Chondrocyte (in vitro differentiated cells): ENCODE measurements around the gene ITIH3. TPM values are rescaled to one million over a fixed set of nuclear protein-coding genes. Genes with fewer than 3 reads are reported as not detected.

Experiments used
- DNase-seq: peaks from one replicate; pipeline ENCODE4 v3.0.0; 2021; ENCODE audit warnings: mixed read lengths, low spot score
- H3K27ac Mint-ChIP-seq: one replicate; pipeline ENCODE4 v1.8.0; 2021; ENCODE audit warnings: mild to moderate bottlenecking, moderate library complexity, mixed read lengths; ENCODE audit not compliant: unreplicated experiment
- H3K27me3 Mint-ChIP-seq: 2 replicates; pipeline ENCODE4 v1.8.0; 2021; ENCODE audit warnings: low read depth, mixed read lengths
- H3K36me3 Mint-ChIP-seq: 2 replicates; pipeline ENCODE4 v1.8.0; 2021; ENCODE audit warnings: low read depth, mixed read lengths
- H3K4me1 Mint-ChIP-seq: 2 replicates; pipeline ENCODE4 v1.8.0; 2021; ENCODE audit warnings: low read depth, mild to moderate bottlenecking, mixed read lengths
- H3K4me3 Mint-ChIP-seq: one replicate; pipeline ENCODE4 v1.8.0; 2021; ENCODE audit warnings: mild to moderate bottlenecking, moderate library complexity, mixed read lengths; ENCODE audit not compliant: unreplicated experiment
- H3K9me3 Mint-ChIP-seq: 2 replicates; pipeline ENCODE4 v1.8.0; 2021; ENCODE audit warnings: low read depth, mixed read lengths
- total RNA-seq: library from RNA; stranded (reverse); gene quantifications from 3 replicates; pipeline ENCODE4 v1.2.1, GENCODE V29; 2021
- TF ChIP-seq, protein P1 (sequence below): fragments of 200-600 bp; sonication (generic); IDR thresholded peaks from 2 replicates; pipeline ENCODE4 v1.5.0; 2021; ENCODE audit warnings: antibody characterized with exemption, mild to moderate bottlenecking, moderate library complexity

Gene ITIH3
- total RNA-seq, 1 donor from 2014 or later = 17.8 TPM

DNA sequence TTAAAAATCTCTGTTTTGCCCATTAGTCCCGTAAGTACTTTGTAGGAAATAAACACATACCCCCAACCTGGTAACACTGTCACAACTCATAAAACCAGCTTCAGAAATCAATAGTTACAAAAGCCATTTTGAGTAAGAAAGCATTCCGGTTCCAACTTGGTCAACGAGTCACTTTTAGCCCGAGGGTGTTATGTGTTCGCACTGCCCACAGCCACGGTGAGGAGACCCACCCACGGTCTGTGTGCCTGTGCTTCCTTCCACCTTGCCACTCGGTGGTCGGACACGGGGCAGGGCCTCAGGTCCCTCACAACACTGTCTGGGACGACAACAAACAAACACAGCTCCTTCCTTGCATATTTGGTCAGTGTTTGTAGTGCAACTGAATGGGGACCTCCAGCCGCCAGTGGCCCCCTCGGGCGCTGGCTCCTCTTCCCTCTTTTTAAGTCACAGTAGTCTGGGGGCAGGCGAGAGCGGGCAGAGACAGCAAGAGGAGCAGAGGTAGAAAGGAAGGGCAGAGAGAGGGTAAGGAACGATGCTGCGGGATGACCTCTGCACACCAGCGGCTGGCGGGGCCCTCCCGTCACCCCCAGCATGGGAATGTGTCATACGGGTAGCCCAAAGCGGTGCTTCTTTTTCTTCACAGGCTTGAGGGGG, 45.4 kb downstream of the ITIH3 start:
- Mint-ChIP-seq H3K9me3 (no peaks in the 10 kb centered on the region), H3K27ac (no peak overlapping the region), H3K27me3 (no peaks in the 10 kb centered on the region), H3K4me1 (peaks cover 38% of the 10 kb centered on the region), H3K36me3 (peaks cover 10% of the 10 kb centered on the region), H3K4me3 (no peak overlapping the region)
- TF ChIP-seq, protein P1, sequence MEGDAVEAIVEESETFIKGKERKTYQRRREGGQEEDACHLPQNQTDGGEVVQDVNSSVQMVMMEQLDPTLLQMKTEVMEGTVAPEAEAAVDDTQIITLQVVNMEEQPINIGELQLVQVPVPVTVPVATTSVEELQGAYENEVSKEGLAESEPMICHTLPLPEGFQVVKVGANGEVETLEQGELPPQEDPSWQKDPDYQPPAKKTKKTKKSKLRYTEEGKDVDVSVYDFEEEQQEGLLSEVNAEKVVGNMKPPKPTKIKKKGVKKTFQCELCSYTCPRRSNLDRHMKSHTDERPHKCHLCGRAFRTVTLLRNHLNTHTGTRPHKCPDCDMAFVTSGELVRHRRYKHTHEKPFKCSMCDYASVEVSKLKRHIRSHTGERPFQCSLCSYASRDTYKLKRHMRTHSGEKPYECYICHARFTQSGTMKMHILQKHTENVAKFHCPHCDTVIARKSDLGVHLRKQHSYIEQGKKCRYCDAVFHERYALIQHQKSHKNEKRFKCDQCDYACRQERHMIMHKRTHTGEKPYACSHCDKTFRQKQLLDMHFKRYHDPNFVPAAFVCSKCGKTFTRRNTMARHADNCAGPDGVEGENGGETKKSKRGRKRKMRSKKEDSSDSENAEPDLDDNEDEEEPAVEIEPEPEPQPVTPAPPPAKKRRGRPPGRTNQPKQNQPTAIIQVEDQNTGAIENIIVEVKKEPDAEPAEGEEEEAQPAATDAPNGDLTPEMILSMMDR = no peak
- DNase-seq = no peak

DNA sequence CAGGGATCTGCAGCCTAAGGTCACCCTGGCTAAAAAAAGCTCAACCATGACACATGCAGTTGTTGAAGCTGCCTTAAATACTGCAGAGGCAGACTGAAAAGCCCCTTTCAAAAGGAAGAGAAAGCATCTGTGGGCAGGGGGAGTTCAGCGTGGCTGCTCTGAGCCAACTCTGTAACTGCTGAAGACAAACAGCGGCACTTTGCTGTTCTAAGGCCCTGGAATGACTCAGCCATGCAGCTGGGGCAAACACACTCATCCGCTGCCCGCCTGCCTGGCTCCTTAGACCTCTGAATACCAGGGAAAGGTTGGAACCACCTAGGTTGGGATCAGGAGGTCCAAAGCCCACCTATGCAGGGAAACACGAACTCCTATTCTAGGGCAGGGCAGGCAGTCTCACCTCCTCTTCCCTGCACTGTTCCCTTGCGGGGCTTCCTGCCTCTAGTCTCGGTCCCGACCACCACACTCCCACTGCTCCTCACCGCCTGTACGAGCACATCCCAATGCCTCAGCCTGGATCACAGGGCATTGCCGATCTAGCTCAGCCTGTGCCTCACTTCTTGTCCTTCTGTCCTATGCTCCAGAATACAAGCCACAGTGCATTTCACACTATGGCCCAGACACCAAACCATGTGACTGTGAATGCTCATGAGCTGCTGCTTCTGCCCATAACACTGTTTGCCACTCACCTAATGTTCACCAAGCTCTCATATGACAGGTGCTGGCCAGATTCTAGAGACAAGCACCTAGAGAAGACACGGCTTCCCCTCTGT, 46.8 kb downstream of the ITIH3 start:
- peaks cover 10% of the 10 kb centered on the region for H3K36me3 Mint-ChIP-seq
- no peak overlapping the region for H3K4me3 Mint-ChIP-seq

DNA sequence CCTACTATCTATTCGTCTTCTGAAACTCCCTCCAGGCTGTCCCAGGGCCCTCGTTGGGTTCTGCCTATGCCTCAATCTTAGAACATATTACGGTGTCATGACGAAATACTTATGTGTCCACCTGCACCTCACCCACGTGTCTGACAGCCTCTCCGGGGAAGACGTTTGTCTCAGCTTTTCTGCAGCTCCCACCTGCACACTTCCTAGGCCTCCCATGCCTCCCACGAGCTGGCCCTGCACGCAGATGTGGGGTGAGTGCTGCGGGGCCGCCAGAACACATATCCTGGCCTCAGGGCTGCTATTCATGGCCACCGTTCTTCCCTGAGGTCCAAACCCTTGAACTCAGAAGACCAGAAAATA, 47.4 kb downstream of the ITIH3 start:
- no peak overlapping the region for H3K27ac Mint-ChIP-seq
- peaks cover 10% of the 10 kb centered on the region for H3K36me3 Mint-ChIP-seq
- H3K27me3 Mint-ChIP-seq = no peaks in the 10 kb centered on the region
- H3K4me1 Mint-ChIP-seq = peaks cover 46% of the 10 kb centered on the region
- DNase-seq = no peak
- no peaks in the 10 kb centered on the region for H3K9me3 Mint-ChIP-seq
- TF ChIP-seq, protein P1 = no peak
- no peak overlapping the region for H3K4me3 Mint-ChIP-seq

More for the DNA sequence above, 46.8 kb downstream of the ITIH3 start:
- H3K4me1 Mint-ChIP-seq = peaks cover 41% of the 10 kb centered on the region
- H3K27ac Mint-ChIP-seq = no peak overlapping the region
- H3K27me3 Mint-ChIP-seq = no peaks in the 10 kb centered on the region
- no peak for DNase-seq
- no peaks in the 10 kb centered on the region for H3K9me3 Mint-ChIP-seq
- TF ChIP-seq, protein P1 = no peak

DNA sequence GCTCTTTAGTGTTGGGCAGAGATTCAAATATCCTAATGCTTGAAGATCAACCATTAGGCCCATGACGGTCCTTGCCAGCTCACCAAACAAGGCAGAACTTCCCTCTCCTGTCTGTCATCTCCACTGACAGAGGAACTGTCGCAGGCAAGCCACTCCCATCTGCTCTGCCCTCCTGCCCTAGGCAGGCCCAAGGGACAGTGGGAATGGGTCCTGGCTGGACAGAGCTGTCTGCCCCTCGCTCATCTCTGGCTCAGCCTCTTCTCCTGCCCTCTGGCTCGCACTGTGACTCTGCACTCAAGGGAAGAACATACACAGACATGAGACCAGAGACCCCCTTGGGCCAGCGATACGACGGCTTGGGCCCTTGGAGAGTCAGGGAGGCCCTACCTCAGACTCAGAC, 47.8 kb downstream of the ITIH3 start:
- peaks cover 10% of the 10 kb centered on the region for H3K36me3 Mint-ChIP-seq

More for the DNA sequence above, 47.8 kb downstream of the ITIH3 start:
- H3K4me1 Mint-ChIP-seq = peaks cover 46% of the 10 kb centered on the region
- no peaks in the 10 kb centered on the region for H3K9me3 Mint-ChIP-seq
- no peaks in the 10 kb centered on the region for H3K27me3 Mint-ChIP-seq
- TF ChIP-seq, protein P1 = no peak
- no peak overlapping the region for H3K27ac Mint-ChIP-seq
- DNase-seq = no peak
- no peak overlapping the region for H3K4me3 Mint-ChIP-seq
